Measurements from ENCODE around the gene COBL.

DNA sequence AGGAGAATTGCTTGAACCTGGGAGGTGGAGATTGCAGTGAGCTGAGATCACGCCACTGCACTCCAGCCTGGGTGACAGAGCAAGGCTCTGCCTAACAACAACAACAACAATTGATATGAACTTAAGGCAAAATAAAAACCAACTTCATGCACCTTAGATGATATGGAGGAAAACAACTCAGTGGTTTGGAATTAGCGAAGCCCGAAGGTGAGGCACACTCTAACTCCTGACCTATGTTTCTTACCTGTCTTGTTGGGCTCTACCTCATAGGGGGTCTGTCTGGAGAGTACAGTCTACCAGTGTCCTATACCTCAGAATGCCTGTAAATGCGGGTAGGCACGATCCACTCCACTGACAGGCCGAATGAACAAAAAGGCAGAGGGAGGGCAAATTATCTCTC, 24.3 kb upstream of the COBL start:
- TF ChIP-seq, protein P1, sequence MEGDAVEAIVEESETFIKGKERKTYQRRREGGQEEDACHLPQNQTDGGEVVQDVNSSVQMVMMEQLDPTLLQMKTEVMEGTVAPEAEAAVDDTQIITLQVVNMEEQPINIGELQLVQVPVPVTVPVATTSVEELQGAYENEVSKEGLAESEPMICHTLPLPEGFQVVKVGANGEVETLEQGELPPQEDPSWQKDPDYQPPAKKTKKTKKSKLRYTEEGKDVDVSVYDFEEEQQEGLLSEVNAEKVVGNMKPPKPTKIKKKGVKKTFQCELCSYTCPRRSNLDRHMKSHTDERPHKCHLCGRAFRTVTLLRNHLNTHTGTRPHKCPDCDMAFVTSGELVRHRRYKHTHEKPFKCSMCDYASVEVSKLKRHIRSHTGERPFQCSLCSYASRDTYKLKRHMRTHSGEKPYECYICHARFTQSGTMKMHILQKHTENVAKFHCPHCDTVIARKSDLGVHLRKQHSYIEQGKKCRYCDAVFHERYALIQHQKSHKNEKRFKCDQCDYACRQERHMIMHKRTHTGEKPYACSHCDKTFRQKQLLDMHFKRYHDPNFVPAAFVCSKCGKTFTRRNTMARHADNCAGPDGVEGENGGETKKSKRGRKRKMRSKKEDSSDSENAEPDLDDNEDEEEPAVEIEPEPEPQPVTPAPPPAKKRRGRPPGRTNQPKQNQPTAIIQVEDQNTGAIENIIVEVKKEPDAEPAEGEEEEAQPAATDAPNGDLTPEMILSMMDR (IDR thresholded peaks at IDR 0.05) = no peak
- TF ChIP-seq POLR2A (IDR thresholded peaks at IDR 0.05) (no peak), POLR2AphosphoS5 (IDR thresholded peaks at IDR 0.05) (no peak)
